ENCODE results near the gene SLAIN1.

Gene SLAIN1

DNA sequence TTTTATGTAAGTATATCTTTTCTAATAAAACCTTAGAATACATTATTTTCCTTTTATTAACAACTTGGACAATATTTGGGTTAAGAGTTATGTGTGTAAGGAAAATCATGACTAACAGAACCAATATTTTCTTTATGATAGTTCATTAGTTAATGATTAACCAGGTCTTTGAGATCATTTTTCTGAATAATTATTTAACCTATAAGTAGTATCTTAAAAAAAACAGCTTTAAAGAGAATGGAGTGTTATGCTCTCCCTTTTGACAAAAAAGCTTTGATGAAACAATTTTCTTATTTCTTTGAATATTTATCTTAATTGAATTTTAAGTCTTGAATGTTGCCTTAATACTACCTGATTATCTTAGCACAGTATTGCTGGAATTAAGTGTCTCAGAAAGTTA, 3.8 kb downstream of the SLAIN1 start:
- TF ChIP-seq REST (IDR thresholded peaks at IDR 0.05; ENCODE audit: insufficient read depth in 1 of 2, low read depth in 2 of 2, low read length in 2 of 2) (no peak), POLR2AphosphoS5 (IDR thresholded peaks at IDR 0.05; ENCODE audit: low read depth, low read length) (no peak), FOXP2 (optimal IDR thresholded peaks at IDR 0.05; ENCODE audit: borderline replicate concordance, extremely low read depth, extremely low read length, insufficient read depth) (no peak), SIN3A (IDR thresholded peaks at IDR 0.05; ENCODE audit: borderline replicate concordance, insufficient read depth, low read length) (no peak), TAF1 (IDR thresholded peaks at IDR 0.05; ENCODE audit: borderline replicate concordance, insufficient read depth, low read length) (no peak)

- TF ChIP-seq REST (IDR thresholded peaks at IDR 0.05; ENCODE audit: insufficient read depth in 1 of 2, low read depth in 2 of 2, low read length in 2 of 2) (no peak), TAF1 (IDR thresholded peaks at IDR 0.05; ENCODE audit: borderline replicate concordance, insufficient read depth, low read length) (no peak), SIN3A (IDR thresholded peaks at IDR 0.05; ENCODE audit: borderline replicate concordance, insufficient read depth, low read length) (no peak), FOXP2 (optimal IDR thresholded peaks at IDR 0.05; ENCODE audit: borderline replicate concordance, extremely low read depth, extremely low read length, insufficient read depth) (no peak), POLR2AphosphoS5 (IDR thresholded peaks at IDR 0.05; ENCODE audit: low read depth, low read length) (no peak)
Observed at GRCh38 chr13:77702366-77702765, 4.9 kb downstream of the SLAIN1 start.

- TF ChIP-seq TAF1 (IDR thresholded peaks at IDR 0.05; ENCODE audit: borderline replicate concordance, insufficient read depth, low read length) (no peak), POLR2AphosphoS5 (IDR thresholded peaks at IDR 0.05; ENCODE audit: low read depth, low read length) (no peak), SIN3A (IDR thresholded peaks at IDR 0.05; ENCODE audit: borderline replicate concordance, insufficient read depth, low read length) (no peak), REST (IDR thresholded peaks at IDR 0.05; ENCODE audit: insufficient read depth in 1 of 2, low read depth in 2 of 2, low read length in 2 of 2) (no peak), FOXP2 (optimal IDR thresholded peaks at IDR 0.05; ENCODE audit: borderline replicate concordance, extremely low read depth, extremely low read length, insufficient read depth) (no peak)
Observed at GRCh38 chr13:77703408-77703807, 5.9 kb downstream of the SLAIN1 start.

GRCh38 chr13:77714119-77714755, 16.8 kb downstream of the SLAIN1 start:
- TF ChIP-seq POLR2AphosphoS5 (IDR thresholded peaks at IDR 0.05; ENCODE audit: low read depth, low read length) = no peak
- no peak for TF ChIP-seq SIN3A (IDR thresholded peaks at IDR 0.05; ENCODE audit: borderline replicate concordance, insufficient read depth, low read length)
- no peak for TF ChIP-seq FOXP2 (optimal IDR thresholded peaks at IDR 0.05; ENCODE audit: borderline replicate concordance, extremely low read depth, extremely low read length, insufficient read depth)

- TF ChIP-seq POLR2AphosphoS5 (IDR thresholded peaks at IDR 0.05; ENCODE audit: low read depth, low read length) (no peak), FOXP2 (optimal IDR thresholded peaks at IDR 0.05; ENCODE audit: borderline replicate concordance, extremely low read depth, extremely low read length, insufficient read depth) (no peak), REST (IDR thresholded peaks at IDR 0.05; ENCODE audit: insufficient read depth in 1 of 2, low read depth in 2 of 2, low read length in 2 of 2) (no peak), SIN3A (IDR thresholded peaks at IDR 0.05; ENCODE audit: borderline replicate concordance, insufficient read depth, low read length) (no peak), TAF1 (IDR thresholded peaks at IDR 0.05; ENCODE audit: borderline replicate concordance, insufficient read depth, low read length) (no peak)
Observed at GRCh38 chr13:77715233-77715891, 17.9 kb downstream of the SLAIN1 start.

All from PFSK-1 (cell line).